GM12891 (cell line): ENCODE data around the gene ALS2.

Source experiments
- POLR2A ChIP-seq: IDR thresholded peaks from 2 replicates; pipeline ENCODE4 v1.6.1; 2011; ENCODE audit warnings: low read depth, low read length, control low read depth
- POLR2AphosphoS5 ChIP-seq: IDR thresholded peaks from 2 replicates; pipeline ENCODE4 v1.6.1; 2011; ENCODE audit warnings: low read depth, low read length, control low read depth
- TAF1 ChIP-seq: IDR thresholded peaks from 2 replicates; pipeline ENCODE4 v1.6.1; 2011; ENCODE audit warnings: low read depth, low read length, control low read depth

GRCh38 chr2:201786471-201786870 is 5.7 kb upstream of the ALS2 start:
- TF ChIP-seq POLR2AphosphoS5 (no peak), POLR2A (no peak), TAF1 (no peak)
